GM19025 (cell line): ENCODE data around the gene SUMO2.
"Not testable (repeated sequence)": the region's sequence is repeated elsewhere in the genome, so short reads cannot be mapped to it uniquely, and the experiment has no call there.

Experiments used
- ATAC-seq: cut with Tn5 transposase; IDR thresholded peaks from one replicate; pipeline ENCODE4 v1.9.1; 2021; ENCODE audit warnings: mild to moderate bottlenecking, low read depth, moderate library complexity; ENCODE audit not compliant: unreplicated experiment

Gene SUMO2

GRCh38 chr17:75147878-75148546, 34.7 kb downstream of the SUMO2 start:
- ATAC-seq = no peak

GRCh38 chr17:75146592-75146991, 36.2 kb downstream of the SUMO2 start:
- no peak for ATAC-seq

DNA sequence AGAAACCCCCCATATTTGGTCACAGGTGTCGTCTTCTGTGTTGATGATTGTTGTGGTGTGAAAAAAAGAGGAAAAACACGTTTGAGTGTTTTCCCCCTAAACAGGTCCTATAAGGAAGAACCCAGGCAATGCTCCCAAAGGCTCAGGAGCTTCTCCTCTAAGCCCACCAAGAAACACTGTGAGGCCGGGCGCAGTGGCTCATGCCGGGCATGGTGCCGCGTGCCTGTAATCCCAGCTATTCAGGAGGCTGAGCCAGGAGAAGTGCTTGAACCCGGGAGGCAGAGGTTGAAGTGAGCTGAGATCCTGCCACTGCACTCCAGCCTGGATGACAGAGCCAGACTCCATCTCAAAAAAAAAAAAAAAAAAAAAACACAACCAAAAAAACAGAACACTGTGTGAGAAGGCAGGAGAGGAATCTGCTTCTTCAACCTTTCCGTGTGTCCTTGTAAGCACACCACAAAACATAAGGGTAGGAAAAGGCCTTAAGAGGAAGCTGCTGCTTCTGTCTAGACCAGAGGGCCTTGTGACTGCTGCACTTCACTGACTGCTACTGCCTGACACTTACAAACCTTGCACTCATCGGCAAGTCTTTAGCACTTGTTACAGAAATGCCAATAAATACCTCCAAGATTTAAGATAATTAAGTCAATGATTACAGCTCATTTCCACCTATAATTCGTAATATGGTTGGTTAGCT, 37.8 kb downstream of the SUMO2 start:
- no peak for ATAC-seq

DNA sequence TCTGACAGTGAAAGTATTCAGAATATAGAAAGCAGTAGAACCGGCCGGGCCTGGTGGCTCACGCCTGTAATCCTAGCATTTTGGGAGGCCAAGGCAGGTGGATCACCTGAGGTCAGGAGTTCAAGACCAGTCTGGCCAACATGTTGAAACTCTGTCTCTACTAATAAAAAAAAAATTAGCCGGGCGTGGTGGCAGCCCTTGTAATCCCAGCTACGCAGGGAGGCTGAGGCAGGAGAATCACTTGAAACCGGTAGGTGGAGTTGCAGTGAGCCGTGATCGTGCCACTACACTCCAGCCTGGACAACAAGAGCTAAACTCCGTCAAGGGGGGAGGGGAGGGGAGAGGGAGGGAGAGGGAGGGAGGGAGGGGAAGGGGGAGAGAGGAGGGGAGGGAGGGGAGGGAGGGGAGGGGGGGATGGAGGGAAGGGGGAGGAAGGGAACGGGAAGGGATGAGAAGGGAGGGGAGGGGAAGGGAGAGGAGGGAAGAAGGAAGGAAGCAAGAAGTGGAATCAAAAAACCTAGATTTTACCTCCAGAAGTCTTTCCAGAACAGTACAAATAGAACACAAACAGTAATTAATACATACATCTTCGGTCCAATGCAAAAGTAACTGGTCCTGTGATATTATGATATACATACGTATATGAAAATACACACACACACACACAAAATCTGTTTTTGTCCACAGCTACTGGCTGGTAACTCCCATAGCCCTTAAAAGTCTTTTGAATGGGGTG, 40.4 kb downstream of the SUMO2 start:
- ATAC-seq = no peak

DNA sequence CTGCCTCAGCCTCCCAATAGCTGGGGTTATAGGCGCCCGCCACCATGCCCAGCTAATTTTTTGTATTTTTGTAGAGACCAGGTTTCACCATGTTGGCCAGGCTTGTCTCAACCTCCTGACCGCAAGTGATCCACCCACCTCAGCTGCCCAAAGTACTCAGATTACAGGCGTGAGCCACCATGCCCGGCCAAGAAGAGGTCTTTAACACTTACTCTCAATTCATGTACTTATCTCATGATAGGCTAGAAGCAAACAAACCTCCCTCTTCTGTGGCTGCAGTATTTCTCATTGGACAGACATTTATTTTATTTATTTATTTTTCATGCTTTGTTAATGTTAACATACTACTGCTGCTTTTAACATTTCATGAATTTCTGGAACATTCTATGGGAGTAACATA, 44.2 kb downstream of the SUMO2 start:
- ATAC-seq = no peak

DNA sequence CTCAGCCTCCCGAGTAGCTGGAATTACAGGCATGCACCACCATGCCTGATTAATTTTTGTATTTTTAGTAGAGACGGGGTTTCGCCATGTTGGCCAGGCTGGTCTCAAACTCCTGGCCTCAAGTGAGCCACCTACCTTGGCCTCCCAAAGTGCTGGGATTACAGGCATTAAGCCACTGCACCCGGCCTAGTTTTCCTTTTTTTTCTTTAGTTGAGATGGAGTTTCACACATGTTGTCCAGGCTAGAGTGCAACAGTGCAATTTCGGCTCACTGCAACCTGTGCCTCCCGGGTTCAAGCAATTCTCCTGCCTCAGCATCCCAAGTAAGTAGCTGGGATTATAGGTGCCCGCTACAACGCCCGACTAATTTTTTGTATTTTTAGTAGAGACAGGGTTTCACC, 45.0 kb downstream of the SUMO2 start:
- not testable (repeated sequence) for ATAC-seq

DNA sequence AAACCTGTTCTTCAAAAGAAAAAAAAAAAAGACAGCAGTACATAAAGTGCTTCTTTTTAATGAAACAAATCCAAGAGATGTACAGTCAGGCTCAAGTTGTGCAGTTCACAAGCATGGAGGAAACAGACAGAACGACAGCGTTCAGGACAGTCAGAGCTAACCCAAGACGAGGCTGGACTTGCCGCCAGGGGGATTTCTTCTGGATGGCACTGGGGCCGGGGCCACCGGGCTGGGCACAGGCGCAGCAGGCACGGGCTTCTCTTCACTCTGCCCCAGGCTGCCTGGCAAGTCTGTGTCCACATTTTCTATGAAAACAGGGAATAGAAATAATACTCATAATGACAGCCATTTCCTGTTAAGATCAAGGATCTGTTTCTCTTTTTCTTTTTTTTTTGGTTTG, 46.8 kb downstream of the SUMO2 start:
- no peak for ATAC-seq

- ATAC-seq = no peak
Observed at GRCh38 chr17:75135452-75135851, 47.3 kb downstream of the SUMO2 start.

DNA sequence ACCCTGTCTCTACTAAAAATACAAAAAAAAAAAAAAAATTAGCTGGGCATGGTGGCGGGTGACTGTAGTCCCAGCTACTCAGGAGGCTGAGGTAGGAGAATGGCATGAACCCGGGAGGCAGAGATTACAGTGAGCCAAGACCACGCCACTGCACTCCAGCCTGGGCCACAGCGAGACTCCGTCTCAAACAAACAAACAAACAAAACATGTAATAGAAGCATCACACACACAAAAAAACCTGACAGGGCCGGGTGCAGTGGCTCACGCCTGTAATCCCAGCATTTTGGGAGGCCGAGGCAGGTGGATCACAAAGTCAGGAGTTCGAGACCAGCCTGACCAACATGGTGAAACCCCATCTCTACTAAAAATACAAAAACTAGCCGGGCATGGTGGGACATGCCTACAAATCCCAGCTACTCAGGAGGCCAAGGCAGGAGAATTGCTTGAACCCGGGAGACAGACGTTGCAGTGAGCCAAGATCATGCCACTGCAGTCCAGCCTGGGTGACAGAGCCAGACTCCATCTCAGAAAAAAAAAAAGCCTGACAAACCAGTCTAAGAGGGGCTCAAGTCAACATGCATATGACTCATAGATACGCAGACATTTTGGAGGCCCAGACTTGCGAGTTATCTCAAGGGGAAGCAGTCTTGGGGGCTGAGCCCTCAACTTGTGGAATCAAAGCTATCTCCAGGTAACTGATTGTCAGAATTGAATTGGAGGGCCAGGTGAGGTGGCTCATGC, 49.0 kb downstream of the SUMO2 start:
- ATAC-seq = not testable (repeated sequence)

DNA sequence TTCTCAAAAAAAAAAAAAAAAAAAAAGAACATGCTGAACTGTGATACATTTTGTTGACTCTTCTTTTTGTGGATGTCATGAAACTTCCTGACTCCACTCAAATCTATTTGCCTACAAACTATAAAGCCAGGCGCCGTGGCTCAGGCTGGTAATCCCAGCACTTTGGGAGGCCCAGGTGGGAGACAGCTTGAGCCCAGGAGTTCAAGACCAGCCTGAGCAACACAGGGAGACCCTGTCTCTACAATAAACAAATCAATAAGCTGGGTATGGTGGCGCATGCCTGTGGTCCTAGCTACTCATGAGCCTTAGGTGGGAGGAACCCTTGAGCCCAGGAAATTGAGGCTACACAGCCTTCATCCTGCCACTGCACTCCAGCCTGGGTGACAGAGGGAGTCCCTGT, 49.8 kb downstream of the SUMO2 start:
- no peak for ATAC-seq

GRCh38 chr17:75132018-75133000, 50.5 kb downstream of the SUMO2 start:
- ATAC-seq = not testable (repeated sequence)

DNA sequence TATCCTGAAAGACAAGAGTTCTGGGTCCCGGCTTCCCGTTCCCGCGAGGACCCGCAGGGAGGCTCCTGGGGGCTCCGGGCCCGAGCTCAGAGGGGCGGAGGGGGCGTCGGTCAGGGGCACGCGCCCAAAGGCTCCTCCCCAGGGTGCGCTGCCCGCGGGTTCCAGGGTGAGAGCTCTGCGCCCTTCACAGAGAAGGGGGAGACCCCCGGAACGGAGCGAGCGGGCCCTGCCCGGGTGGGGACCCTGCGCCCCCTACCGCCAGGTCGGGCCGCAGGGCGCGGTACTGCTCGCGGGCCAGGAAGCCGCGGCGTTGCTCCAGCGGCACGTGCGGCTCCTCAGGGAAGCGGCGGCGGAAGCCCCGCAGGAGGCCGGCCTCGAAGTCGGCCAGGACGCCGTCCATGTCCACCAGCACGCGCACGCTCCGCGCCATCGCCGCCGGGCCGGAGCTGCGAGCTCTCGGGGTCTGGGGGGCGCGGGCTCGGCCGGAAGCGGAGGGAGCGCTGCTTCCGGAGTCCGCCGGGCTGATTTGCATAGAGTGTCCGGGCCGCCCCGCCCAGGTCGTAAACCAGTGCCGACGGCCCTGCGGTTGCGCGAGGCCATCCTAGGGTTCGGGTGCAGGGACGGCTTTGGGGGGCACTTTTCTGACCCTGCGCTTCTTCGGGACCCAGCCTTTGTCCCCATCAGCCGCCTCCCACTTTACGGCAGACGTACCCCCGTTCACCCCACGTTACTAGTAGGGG, 51.3 kb downstream of the SUMO2 start, which contains the start of gene NT5C:
TSS of gene NT5C (minus strand) at position 465 of the 740 bp plus-strand sequence. CDS start at position 430, 35 bp downstream.
- ATAC-seq = peak; percentile 88

DNA sequence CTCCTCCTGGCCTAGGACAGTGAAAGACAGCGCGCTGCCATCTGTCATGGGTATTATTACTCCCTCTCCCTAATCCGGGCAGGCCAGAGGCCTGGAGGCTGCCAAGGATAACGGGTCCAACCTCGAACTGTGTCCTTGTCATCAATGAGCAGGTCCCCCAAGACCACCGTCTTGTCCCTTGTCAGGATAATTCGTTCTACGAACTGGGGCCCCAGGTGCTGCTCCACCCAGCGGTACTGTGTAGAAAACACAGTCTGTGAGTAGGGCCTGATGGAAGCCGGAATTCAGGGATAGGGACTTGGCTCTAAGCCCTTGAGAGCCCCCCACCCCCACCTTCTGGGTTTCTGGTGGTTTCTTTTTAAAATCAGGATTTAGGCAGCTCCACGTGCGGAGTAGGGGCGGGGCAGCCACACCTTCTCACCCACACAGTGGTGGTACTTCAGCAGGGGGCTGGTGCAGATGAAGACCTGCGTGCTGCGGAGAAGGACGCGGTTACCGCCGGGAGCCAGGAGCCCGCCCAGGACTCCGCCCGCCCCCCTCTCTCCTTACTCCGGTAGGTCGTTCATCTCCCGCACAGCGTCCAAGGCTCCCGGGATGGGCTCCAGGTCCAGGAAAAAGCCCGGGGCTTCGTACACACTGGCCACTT, 52.0 kb downstream of the SUMO2 start:
- ATAC-seq = peak; percentile 2

DNA sequence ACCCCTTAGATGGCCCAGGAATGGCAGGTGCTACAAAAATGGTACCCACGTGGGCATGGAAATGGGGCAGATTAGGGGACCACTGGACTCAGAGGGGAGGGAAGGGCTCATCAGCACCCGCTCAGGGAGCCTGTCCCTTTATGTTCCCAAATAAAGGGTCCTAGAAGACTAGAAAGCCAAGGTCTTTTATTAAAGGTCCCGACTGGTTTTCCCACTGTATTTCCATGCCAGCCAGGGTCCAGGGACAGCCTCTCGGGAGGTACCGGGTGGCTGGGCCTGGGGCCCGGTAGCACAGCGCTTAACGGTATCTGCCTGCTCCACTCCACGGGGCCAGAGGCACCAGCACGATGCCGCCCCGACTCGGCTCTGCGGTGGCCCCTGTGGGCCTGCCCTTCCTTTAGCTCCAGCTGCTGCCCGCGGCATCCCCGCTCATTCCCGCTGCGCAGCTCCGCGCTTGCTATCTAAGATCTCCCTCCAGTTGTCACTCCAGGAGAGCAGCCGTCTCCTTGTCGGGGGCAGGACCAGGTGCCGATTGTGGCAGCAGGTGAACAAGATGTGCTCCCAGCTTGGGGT, 52.6 kb downstream of the SUMO2 start:
- no peak for ATAC-seq

- no peak for ATAC-seq
Observed at GRCh38 chr17:75129576-75129975, 53.2 kb downstream of the SUMO2 start.

DNA sequence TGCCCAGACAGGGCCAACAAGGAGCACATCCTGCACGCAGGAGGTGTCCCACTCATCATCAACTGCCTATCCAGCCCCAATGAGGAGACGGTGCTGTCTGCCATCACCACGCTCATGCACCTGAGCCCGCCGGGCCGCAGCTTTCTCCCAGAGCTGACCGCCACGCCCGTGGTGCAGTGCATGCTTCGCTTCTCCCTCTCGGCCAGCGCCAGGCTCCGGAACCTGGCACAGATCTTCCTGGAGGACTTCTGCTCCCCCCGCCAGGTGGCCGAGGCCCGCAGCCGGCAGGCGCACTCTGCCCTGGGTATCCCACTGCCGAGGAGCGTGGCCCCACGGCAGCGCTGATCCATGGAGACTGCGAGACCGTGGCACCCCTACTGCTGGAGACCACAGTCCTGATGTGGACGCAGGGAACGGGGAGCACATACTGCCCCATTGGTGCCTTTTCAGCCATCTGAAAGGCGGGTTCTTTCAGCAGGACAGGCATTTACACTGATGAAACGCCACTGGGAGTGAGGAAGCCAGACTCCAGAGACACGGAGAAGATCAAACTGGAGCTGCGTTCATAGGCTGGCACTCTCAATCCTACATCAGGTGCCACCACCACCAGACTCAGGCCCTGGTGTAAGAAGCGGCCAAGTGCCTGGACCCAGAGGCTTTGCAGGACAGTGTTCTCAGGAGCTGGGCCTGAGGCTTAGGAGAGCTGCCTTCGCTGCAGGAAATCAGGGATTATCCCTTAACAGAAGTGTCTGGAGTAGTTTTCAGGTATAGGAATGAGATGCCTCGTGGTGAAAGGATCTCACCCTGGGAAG, 53.9 kb downstream of the SUMO2 start:
- no peak for ATAC-seq

- ATAC-seq = not testable (repeated sequence)
Observed at GRCh38 chr17:75127936-75128335, 54.8 kb downstream of the SUMO2 start.
